GM23248 (cell line): ENCODE results near the gene CTNNB1. TPM values are rescaled to one million over a fixed set of nuclear protein-coding genes. Genes with fewer than 3 reads are reported as not detected.

ENCODE experiments used
- DNase-seq: peaks from one replicate; pipeline ENCODE4 v3.0.0-alpha.2; 2015
- H2AFZ ChIP-seq: fragments of 200-600 bp; sonication (generic); 2 replicates; pipeline ENCODE4 v1.6.1; 2016; ENCODE audit warnings: antibody characterized with exemption
- H3F3A ChIP-seq: fragments of 200-600 bp; sonication (generic); 2 replicates; pipeline ENCODE4 v1.6.1; 2016; ENCODE audit warnings: mild to moderate bottlenecking, antibody characterized with exemption, mixed run types; ENCODE audit not compliant: insufficient read depth
- H3K27ac ChIP-seq: fragments of 200-600 bp; sonication (generic); 2 replicates; pipeline ENCODE4 v1.5.1; 2016; ENCODE audit warnings: mild to moderate bottlenecking
- H3K27me3 ChIP-seq: fragments of 200-600 bp; sonication (generic); replicated peaks from 2 replicates; pipeline ENCODE4 v1.6.1; 2016; ENCODE audit warnings: mild to moderate bottlenecking; ENCODE audit not compliant: insufficient read depth
- H3K36me3 ChIP-seq: fragments of 200-600 bp; sonication (generic); 2 replicates; pipeline ENCODE4 v1.6.1; 2016; ENCODE audit warnings: low read depth, mild to moderate bottlenecking
- H3K4me1 ChIP-seq: fragments of 200-600 bp; sonication (generic); 2 replicates; pipeline ENCODE4 v1.6.1; 2016; ENCODE audit warnings: mild to moderate bottlenecking; ENCODE audit not compliant: insufficient read depth
- H3K4me2 ChIP-seq: fragments of 200-600 bp; sonication (generic); one replicate; pipeline ENCODE4 v1.6.1; 2016; ENCODE audit warnings: mild to moderate bottlenecking; ENCODE audit not compliant: unreplicated experiment
- H3K4me3 ChIP-seq: fragments of 200-600 bp; sonication (generic); 2 replicates; pipeline ENCODE4 v1.5.1; 2016; ENCODE audit warnings: mild to moderate bottlenecking
- H3K79me2 ChIP-seq: fragments of 200-600 bp; sonication (generic); 2 replicates; pipeline ENCODE4 v1.6.1; 2016; ENCODE audit warnings: mild to moderate bottlenecking; ENCODE audit not compliant: insufficient read depth
- H3K9ac ChIP-seq: fragments of 200-600 bp; sonication (generic); 2 replicates; pipeline ENCODE4 v1.6.1; 2016; ENCODE audit warnings: mild to moderate bottlenecking
- H3K9me2 ChIP-seq: fragments of 200-600 bp; sonication (generic); 2 replicates; pipeline ENCODE4 v1.6.1; 2016; ENCODE audit warnings: mixed run types, mild to moderate bottlenecking, moderate library complexity; ENCODE audit not compliant: insufficient read depth
- H3K9me3 ChIP-seq: fragments of 200-600 bp; sonication (generic); one replicate; pipeline ENCODE4 v1.6.1; 2017; ENCODE audit warnings: low read depth
- H4K20me1 ChIP-seq: fragments of 200-600 bp; sonication (generic); 2 replicates; pipeline ENCODE4 v1.6.0; 2016; ENCODE audit not compliant: insufficient read depth
- EZH2 ChIP-seq: fragments of 200-600 bp; sonication (generic); IDR thresholded peaks from 2 replicates; pipeline ENCODE4 v1.6.1; 2018; ENCODE audit warnings: antibody characterized with exemption, mild to moderate bottlenecking; ENCODE audit not compliant: insufficient read depth, poor library complexity, severe bottlenecking
- EZH2phosphoT487 ChIP-seq: fragments of 200-600 bp; sonication (generic); IDR thresholded peaks from 2 replicates; pipeline ENCODE4 v1.6.1; 2018; ENCODE audit warnings: antibody characterized with exemption, moderate library complexity, mild to moderate bottlenecking, low read depth; ENCODE audit not compliant: insufficient read depth
- WGBS, 2 experiments: methylation state at CpG; one replicate each; pipeline ENCODE4 v1.1.6; 2015 to 2017; ENCODE audit warnings: low lambda C conversion rate in 2 of 2, low coverage in 1 of 2; ENCODE audit errors: missing lambda C conversion rate in 2 of 2; 5-methylcytosine and 5-hydroxymethylcytosine counted together
- in situ Hi-C: fragments of 300-500 bp; cut with MboI; formaldehyde crosslinking; loops from 2 replicates; pipeline ENCODE4 v1.15.0; 2020
- polyA plus RNA-seq: library from polyadenylated mRNA; unstranded; fragments of >200 nt; fragmentation: Nextera tagmentation; extraction: Ambion mirVana; gene quantifications from 2 replicates; pipeline ENCODE4 v1.2.1, GENCODE V29; 2016
- total RNA-seq: library from RNA; depleted of rRNA; stranded (reverse); fragments of >200 nt; shearing (Covaris generic); gene quantifications from 2 replicates; pipeline ENCODE4 v1.2.3, GENCODE V29; 2014

CTNNB1 gene
- total and polyA plus RNA-seq, 2 experiments from 2014 or later = 182 to 492 TPM

DNA sequence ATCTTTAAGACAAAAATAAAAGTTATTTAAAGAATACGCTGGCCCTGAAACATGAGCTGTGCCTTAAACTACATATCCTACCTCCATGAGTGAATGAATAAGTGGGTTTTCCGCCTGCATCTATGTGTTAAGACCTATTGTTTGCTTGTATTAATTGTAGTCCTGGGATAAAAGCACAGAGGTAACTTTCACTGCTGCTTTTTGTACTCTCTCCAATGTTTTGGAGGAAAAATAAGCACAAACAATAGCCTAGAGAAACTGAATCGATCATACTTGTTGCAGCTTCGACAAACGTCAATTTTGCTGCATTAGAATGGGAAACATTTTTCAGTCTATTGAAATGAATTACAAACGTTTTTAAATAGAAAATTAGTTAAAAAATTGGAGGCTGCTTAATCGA lies 1.3 kb upstream of the CTNNB1 start:
- Histone ChIP-seq H4K20me1 (peaks cover 12% of the 10 kb centered on the region), H3F3A (peaks cover 16% of the 10 kb centered on the region), H3K9ac (no peak overlapping the region), H3K27me3 (no peaks in the 10 kb centered on the region), H3K4me3 (no peak overlapping the region), H3K9me3 (no peaks in the 10 kb centered on the region), H2AFZ (peak overlapping the region; percentile 91; the same call in 1 of the 2 replicates), H3K9me2 (no peaks in the 10 kb centered on the region), H3K4me1 (peaks cover 19% of the 10 kb centered on the region), H3K4me2 (no peak overlapping the region), H3K27ac (no peak overlapping the region), H3K36me3 (no peaks in the 10 kb centered on the region), H3K79me2 (peaks cover 36% of the 10 kb centered on the region)
- WGBS, 2 experiments = 82 to 88% methylated on average over 7 of the region's 7 CpGs
- DNase-seq = no peak
- in situ Hi-C loops = no loop called here
- TF ChIP-seq EZH2 (no peak), EZH2phosphoT487 (no peak)

DNA sequence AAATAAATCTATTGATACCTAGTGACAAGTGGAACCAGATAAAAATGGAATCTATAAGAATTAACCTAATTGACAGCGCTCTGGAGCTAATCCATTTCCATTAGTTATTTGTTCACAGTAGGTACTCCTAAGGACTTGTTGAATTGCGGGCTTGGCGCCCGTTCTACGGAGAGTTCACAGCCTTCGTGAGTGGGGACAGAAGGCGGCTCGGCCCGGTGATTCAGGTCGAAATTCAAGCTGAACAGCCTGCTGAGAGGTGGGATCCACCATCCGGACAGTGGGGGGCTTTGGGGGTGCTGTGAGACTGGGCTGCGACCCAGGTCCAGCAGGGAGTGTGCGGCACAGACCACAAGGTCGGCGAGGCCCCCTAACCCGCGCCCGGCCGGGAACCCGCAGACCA lies 779 bp upstream of the CTNNB1 start:
- H3K9me3 ChIP-seq = no peaks in the 10 kb centered on the region
- peak overlapping the region; percentile 73 for H3K4me2 ChIP-seq
- H2AFZ ChIP-seq = peak overlapping the region; percentile 91
- TF ChIP-seq EZH2 (no peak), EZH2phosphoT487 (no peak)
- peaks cover 16% of the 10 kb centered on the region for H4K20me1 ChIP-seq
- H3K36me3 ChIP-seq = no peaks in the 10 kb centered on the region
- peak overlapping the region; percentile 99 for H3K9ac ChIP-seq
- peaks cover 16% of the 10 kb centered on the region for H3F3A ChIP-seq
- H3K4me3 ChIP-seq = peak overlapping the region; percentile 93
- H3K9me2 ChIP-seq = no peaks in the 10 kb centered on the region
- no peaks in the 10 kb centered on the region for H3K27me3 ChIP-seq
- peaks cover 24% of the 10 kb centered on the region for H3K4me1 ChIP-seq
- 18 to 24% methylated on average over 16 to 20 of the region's 20 CpGs for WGBS, 2 experiments
- peak; percentile 36 for DNase-seq
- in situ Hi-C loops = no loop called here
- H3K79me2 ChIP-seq = peaks cover 41% of the 10 kb centered on the region
- peak overlapping the region; percentile 90 for H3K27ac ChIP-seq

DNA sequence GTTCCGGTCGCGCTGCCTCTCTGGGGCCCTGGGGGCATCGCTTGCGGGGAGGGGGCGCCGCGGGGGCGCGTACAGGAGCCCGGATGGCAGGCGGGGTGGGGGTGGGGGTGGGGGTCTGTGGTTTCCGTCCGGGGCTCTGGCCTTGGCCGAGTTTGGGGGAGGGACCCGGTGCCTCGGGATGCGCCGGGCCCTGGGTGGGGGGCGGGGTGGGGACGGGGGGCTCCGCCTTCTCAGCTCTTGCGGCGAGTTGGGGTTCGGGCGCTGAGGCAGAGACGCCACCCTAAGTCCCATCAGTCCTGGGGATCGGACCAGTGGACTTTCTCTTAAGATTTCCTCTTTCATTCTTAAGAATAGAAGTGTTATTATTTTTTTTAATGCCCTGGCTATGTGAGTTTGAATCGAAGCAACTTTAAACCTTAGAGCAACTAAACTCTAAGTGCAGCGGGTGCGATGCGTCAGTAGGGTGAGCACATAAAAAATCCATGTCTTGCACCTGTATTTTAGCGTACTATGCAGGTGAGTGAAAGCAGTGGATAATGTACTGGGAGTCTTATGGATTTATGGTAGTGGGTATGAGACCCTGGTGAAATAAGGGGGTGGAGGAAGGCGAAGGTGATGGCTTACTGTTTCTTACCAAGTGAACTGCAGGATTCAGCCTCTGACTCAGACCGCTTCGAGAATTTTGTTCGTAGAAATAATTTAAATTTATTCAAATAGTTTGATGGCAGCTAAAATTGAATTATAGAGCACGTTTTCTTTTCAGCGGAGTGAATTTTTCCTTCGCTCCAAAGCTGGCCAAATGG lies 762 bp downstream of the CTNNB1 start:
- no peak for TF ChIP-seq EZH2phosphoT487
- TF ChIP-seq EZH2 = no peak
- peaks cover 56% of the 10 kb centered on the region for H3K79me2 ChIP-seq
- H3K4me3 ChIP-seq = peak overlapping the region; percentile 93
- H3K9me3 ChIP-seq = no peaks in the 10 kb centered on the region
- H3K4me1 ChIP-seq = peaks cover 40% of the 10 kb centered on the region
- H3K27me3 ChIP-seq = no peaks in the 10 kb centered on the region
- H3K27ac ChIP-seq = peak overlapping the region; percentile 90
- H3K36me3 ChIP-seq = no peaks in the 10 kb centered on the region
- 1 to 3% methylated on average over 26 to 31 of the region's 40 CpGs for WGBS, 2 experiments
- in situ Hi-C loops = no loop called here
- peak overlapping the region; percentile 99 for H3K9ac ChIP-seq
- peak; percentile 67 for DNase-seq
- H3F3A ChIP-seq = peaks cover 16% of the 10 kb centered on the region
- no peaks in the 10 kb centered on the region for H3K9me2 ChIP-seq
- peak overlapping the region; percentile 91 for H2AFZ ChIP-seq
- H3K4me2 ChIP-seq = peak overlapping the region; percentile 77
- H4K20me1 ChIP-seq = peaks cover 32% of the 10 kb centered on the region

DNA sequence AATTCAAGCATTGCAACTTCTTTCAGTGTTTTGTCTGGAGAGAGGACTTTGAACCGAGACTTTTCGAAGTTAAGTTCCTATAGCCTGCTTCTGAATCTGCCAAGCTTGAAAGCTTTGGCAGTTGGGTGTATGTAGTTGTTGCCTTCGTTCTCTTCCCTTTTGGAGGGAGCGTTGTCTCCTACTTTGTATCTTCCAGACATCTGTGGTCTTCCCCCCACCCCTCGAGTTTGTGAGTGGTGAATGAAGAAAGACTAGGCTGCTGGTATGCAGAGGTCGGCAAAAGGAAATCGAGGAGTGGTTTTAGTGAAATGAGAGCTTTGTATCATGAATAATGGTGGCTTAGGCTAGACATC lies 1.3 kb downstream of the CTNNB1 start:
- Histone ChIP-seq H3K4me2 (peak overlapping the region; percentile 77), H3K9me2 (no peaks in the 10 kb centered on the region), H4K20me1 (peaks cover 37% of the 10 kb centered on the region), H3F3A (peaks cover 16% of the 10 kb centered on the region), H3K4me1 (peaks cover 40% of the 10 kb centered on the region), H3K9me3 (no peaks in the 10 kb centered on the region), H3K9ac (peak overlapping the region; percentile 99), H2AFZ (no peak overlapping the region), H3K36me3 (no peaks in the 10 kb centered on the region), H3K27ac (peak overlapping the region; percentile 46), H3K27me3 (no peaks in the 10 kb centered on the region), H3K4me3 (peak overlapping the region; percentile 93), H3K79me2 (peaks cover 62% of the 10 kb centered on the region)
- TF ChIP-seq EZH2phosphoT487 (no peak), EZH2 (no peak)
- peak; percentile 56 for DNase-seq
- WGBS, 2 experiments = 0 to 2% methylated on average over 7 of the region's 7 CpGs
- in situ Hi-C loops = no loop called here
